ENCODE data around the gene IFI44.

The IFI44 gene

GRCh38 chr1:78703806-78704205, 54.2 kb downstream of the IFI44 start:
- DNase-seq (ENCODE audit: low read depth, low spot score): no peak

- no peak for DNase-seq (ENCODE audit: low read depth, low spot score)
These were observed 62.9 kb downstream of the IFI44 start for GRCh38 chr1:78712467-78713051.

- DNase-seq (ENCODE audit: low read depth, low spot score): no peak
These were observed 63.7 kb downstream of the IFI44 start for GRCh38 chr1:78713297-78713696.

Measured in brain pericyte (primary cell).